IPS-15b (cell line): ENCODE results near the gene EML1.

Experiments used
- H3K27me3 ChIP-seq: one replicate; pipeline ENCODE4 v1.6.1; 2013; ENCODE audit warnings: low read length; ENCODE audit not compliant: control insufficient read depth, insufficient read depth
- H3K36me3 ChIP-seq: one replicate; pipeline ENCODE4 v1.6.1; 2013; ENCODE audit warnings: low read length; ENCODE audit not compliant: control insufficient read depth, insufficient read depth
- H3K4me1 ChIP-seq: one replicate; pipeline ENCODE4 v1.6.1; 2013; ENCODE audit warnings: mild to moderate bottlenecking, low read length; ENCODE audit not compliant: control insufficient read depth, insufficient read depth
- H3K4me3 ChIP-seq: one replicate; pipeline ENCODE4 v1.5.1; 2013; ENCODE audit warnings: low read depth, low read length
- H3K9ac ChIP-seq: one replicate; pipeline ENCODE4 v1.6.1; 2013; ENCODE audit warnings: low read depth, mild to moderate bottlenecking, low read length
- H3K9me3 ChIP-seq: one replicate; pipeline ENCODE4 v1.6.1; 2013; ENCODE audit warnings: mild to moderate bottlenecking, low read length; ENCODE audit not compliant: control insufficient read depth, insufficient read depth

EML1 gene

GRCh38 chr14:99884834-99885648, 91.8 kb downstream of the EML1 start:
- Histone ChIP-seq H3K4me1 (peaks cover 21% of the 10 kb centered on the region), H3K36me3 (no peaks in the 10 kb centered on the region), H3K9me3 (no peaks in the 10 kb centered on the region), H3K27me3 (no peaks in the 10 kb centered on the region), H3K4me3 (no peak overlapping the region), H3K9ac (no peak overlapping the region)

- H3K27me3 ChIP-seq = no peaks in the 10 kb centered on the region
- peaks cover 23% of the 10 kb centered on the region for H3K4me1 ChIP-seq
- no peak overlapping the region for H3K4me3 ChIP-seq
- H3K36me3 ChIP-seq = no peaks in the 10 kb centered on the region
- no peak overlapping the region for H3K9ac ChIP-seq
- H3K9me3 ChIP-seq = no peaks in the 10 kb centered on the region
These were observed 92.4 kb downstream of the EML1 start for GRCh38 chr14:99885649-99885958.

DNA sequence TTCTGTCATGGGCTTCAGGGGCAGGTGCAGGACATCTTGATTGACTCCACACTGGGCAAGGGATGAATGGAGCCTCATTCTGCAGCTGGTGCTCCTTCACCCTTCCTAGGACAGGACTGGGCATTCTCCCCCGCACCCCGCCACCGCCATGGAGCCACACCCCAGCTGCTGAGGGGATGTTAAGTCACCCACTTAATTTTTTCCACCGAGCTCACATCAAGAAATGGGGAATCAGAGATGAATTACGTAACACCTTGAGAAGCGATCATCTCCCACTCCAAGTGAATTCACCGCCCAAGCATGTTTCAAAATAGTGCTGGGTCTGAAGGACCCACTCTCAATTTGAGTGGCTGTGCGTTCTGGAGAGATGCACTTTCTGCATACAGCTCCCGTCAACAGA, 94.2 kb downstream of the EML1 start:
- no peaks in the 10 kb centered on the region for H3K9me3 ChIP-seq
- peaks cover 23% of the 10 kb centered on the region for H3K4me1 ChIP-seq
- no peak overlapping the region for H3K9ac ChIP-seq
- no peak overlapping the region for H3K4me3 ChIP-seq
- no peaks in the 10 kb centered on the region for H3K27me3 ChIP-seq
- H3K36me3 ChIP-seq = no peaks in the 10 kb centered on the region

DNA sequence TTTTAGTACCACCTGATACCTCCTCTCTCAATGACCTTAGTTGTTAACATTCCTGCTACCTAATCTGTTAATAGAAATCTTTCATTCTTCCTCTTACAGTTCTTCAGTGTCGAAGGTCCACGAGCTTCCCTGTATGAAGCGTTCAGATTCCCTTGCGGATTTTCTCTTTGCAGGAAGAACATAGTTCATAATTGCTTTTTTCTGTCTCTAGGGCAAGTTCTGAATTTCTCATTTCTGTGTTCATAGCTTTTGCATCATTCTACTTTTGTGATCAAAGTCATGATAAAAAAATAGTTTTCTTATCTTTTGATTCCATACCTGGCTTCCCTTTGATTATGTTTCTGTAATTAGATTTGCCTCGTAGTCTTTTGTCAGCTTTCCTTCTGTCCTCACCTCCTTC, 94.9 kb downstream of the EML1 start:
- Histone ChIP-seq H3K36me3 (no peaks in the 10 kb centered on the region), H3K4me3 (no peak overlapping the region), H3K27me3 (no peaks in the 10 kb centered on the region), H3K9me3 (no peaks in the 10 kb centered on the region), H3K9ac (no peak overlapping the region), H3K4me1 (peaks cover 23% of the 10 kb centered on the region)

DNA sequence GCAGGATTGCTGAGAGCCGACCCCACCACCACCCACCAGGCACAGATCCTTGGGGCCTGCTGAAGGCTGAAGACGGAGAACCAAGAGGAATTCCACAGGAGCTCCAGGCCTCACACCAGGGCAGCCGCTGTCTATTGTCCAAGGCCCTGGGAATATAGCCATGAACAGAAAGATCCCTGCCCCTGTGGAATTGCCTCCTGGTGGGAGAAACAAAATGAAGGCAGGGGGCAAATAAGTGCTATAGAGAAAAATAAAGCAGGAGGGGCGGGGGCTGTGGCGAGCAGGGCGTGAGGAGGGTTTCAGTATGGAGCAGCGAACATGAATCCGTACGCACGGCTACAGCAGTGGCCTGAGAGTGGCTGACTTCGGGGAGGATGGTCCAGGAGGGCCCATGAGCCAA, 96.1 kb downstream of the EML1 start:
- Histone ChIP-seq H3K4me3 (no peak overlapping the region), H3K4me1 (peaks cover 18% of the 10 kb centered on the region), H3K9me3 (no peaks in the 10 kb centered on the region), H3K9ac (no peak overlapping the region), H3K36me3 (no peaks in the 10 kb centered on the region), H3K27me3 (no peaks in the 10 kb centered on the region)

DNA sequence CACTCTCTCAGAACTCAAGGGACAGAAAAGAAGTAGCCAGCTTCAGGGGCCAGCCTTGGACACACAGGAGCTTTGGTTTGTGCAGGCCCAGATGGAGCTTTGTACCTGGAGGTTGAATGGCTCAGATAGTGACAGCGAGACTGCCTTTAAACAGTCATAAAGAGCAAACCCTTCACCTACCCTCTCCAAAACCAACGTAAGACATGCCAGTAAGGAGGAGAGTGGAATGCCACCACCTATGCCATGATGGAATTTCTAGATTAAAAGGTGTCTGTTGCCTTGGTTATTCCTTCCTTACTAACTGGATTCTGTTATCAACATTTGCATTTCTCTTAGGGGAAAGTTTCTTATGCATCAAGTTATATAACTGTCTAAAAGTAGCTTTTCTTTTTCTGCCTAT, 98.1 kb downstream of the EML1 start:
- no peaks in the 10 kb centered on the region for H3K27me3 ChIP-seq
- H3K36me3 ChIP-seq = no peaks in the 10 kb centered on the region
- H3K9me3 ChIP-seq = no peaks in the 10 kb centered on the region
- no peak overlapping the region for H3K9ac ChIP-seq
- H3K4me3 ChIP-seq = no peak overlapping the region
- peaks cover 13% of the 10 kb centered on the region for H3K4me1 ChIP-seq

DNA sequence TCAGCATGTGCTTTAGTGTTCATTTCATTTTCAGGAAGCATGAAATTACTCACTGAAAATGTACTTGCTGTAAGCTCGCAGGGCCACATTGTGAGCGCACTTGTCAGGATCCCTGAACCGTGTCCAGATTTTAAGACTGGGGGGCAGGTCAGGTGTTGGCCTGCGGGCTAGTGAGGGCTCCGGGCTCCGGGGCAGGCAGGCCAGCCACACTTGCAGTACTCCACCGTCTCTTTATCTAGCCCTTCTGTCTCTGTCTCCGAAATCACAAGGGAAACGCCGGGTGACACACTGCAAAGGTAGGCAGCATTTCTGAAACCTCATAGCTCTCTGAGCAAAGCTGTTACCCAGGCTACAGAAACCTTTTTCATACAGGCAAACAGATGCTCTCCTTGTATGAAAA, 98.7 kb downstream of the EML1 start:
- Histone ChIP-seq H3K4me1 (peaks cover 13% of the 10 kb centered on the region), H3K9ac (no peak overlapping the region), H3K36me3 (no peaks in the 10 kb centered on the region), H3K4me3 (no peak overlapping the region), H3K27me3 (no peaks in the 10 kb centered on the region), H3K9me3 (no peaks in the 10 kb centered on the region)

DNA sequence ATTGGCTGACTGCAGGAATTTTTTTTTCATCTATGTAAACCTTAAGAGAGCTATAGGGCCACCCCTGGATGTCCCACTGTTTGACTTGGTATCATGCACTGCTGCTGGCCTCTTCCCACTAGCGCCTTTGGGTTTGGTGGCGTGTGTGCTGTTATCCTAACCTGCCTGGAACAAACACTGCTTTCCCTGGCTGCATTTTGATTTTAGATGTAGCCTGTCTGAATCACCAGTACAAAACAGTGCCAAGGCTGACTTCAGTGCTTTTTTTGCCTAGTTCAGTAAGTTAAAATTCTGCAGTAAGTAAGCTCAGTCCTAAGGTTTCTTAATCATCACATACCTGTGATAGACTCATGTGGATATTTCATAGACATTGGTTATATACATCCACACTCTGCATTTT, 99.2 kb downstream of the EML1 start:
- no peaks in the 10 kb centered on the region for H3K27me3 ChIP-seq
- H3K9me3 ChIP-seq = no peaks in the 10 kb centered on the region
- H3K4me3 ChIP-seq = no peak overlapping the region

GRCh38 chr14:99896361-99896760, 103.1 kb downstream of the EML1 start:
- no peaks in the 10 kb centered on the region for H3K9me3 ChIP-seq

More for the DNA sequence above, 99.2 kb downstream of the EML1 start:
- peaks cover 13% of the 10 kb centered on the region for H3K4me1 ChIP-seq
- no peaks in the 10 kb centered on the region for H3K36me3 ChIP-seq
- H3K9ac ChIP-seq = no peak overlapping the region

GRCh38 chr14:99899578-99900178, 106.5 kb downstream of the EML1 start:
- no peaks in the 10 kb centered on the region for H3K27me3 ChIP-seq
- no peak overlapping the region for H3K4me3 ChIP-seq
- no peak overlapping the region for H3K9ac ChIP-seq
- H3K4me1 ChIP-seq = no peaks in the 10 kb centered on the region
- H3K9me3 ChIP-seq = peaks cover 4% of the 10 kb centered on the region
- peaks cover 13% of the 10 kb centered on the region for H3K36me3 ChIP-seq

More at GRCh38 chr14:99896361-99896760, 103.1 kb downstream of the EML1 start:
- Histone ChIP-seq H3K4me1 (no peaks in the 10 kb centered on the region), H3K27me3 (no peaks in the 10 kb centered on the region), H3K9ac (no peak overlapping the region), H3K36me3 (peaks cover 4% of the 10 kb centered on the region), H3K4me3 (no peak overlapping the region)

- peaks cover 18% of the 10 kb centered on the region for H3K36me3 ChIP-seq
These were observed 109.7 kb downstream of the EML1 start for GRCh38 chr14:99902925-99903324.

DNA sequence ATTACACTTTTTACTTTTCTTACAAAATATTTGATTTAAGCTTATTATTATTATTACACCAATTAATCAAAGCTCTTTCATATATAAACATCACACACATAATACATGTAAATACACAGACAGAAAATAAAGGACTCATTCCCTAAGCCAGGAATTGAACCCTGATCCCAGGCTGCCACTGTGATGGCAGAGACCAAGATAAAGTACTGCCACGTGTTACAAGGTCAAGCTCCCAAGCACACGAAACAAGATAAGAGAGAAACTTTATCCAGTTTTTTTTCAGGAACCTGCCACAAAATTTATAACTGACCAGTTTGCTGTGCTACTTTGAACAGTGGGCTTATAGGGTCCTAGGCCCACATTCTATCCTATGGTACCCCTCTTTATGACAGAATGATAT, 111.3 kb downstream of the EML1 start:
- Histone ChIP-seq H3K36me3 (peaks cover 18% of the 10 kb centered on the region), H3K27me3 (no peaks in the 10 kb centered on the region)

More at GRCh38 chr14:99902925-99903324, 109.7 kb downstream of the EML1 start:
- H3K9ac ChIP-seq = no peak overlapping the region
- no peaks in the 10 kb centered on the region for H3K4me1 ChIP-seq
- peaks cover 4% of the 10 kb centered on the region for H3K9me3 ChIP-seq
- no peak overlapping the region for H3K4me3 ChIP-seq
- no peaks in the 10 kb centered on the region for H3K27me3 ChIP-seq

More for the DNA sequence above, 111.3 kb downstream of the EML1 start:
- H3K9me3 ChIP-seq = peaks cover 4% of the 10 kb centered on the region
- H3K9ac ChIP-seq = no peak overlapping the region
- H3K4me1 ChIP-seq = no peaks in the 10 kb centered on the region
- H3K4me3 ChIP-seq = no peak overlapping the region
